Activated naive CD4-positive, alpha-beta T cell treated with anti-CD3 and anti-CD28 coated beads for 36 hours (primary cell): Measurements from ENCODE around the gene OR13A1. TPM values are rescaled to one million over a fixed set of nuclear protein-coding genes. Genes with fewer than 3 reads are reported as not detected.
"Not testable (repeated sequence)": the region's sequence is repeated elsewhere in the genome, so short reads cannot be mapped to it uniquely, and the experiment has no call there.

ENCODE experiments used
- CTCF ChIA-PET: fragments of 350-600 bp; sonication (Branson Sonifier 250); formaldehyde crosslinking; loops from one replicate; lab custom pipeline; 2021; ENCODE audit warnings: antibody characterized with exemption; lab: Charles Lee
- DNase-seq: peaks from one replicate; pipeline ENCODE4 v3.0.0-alpha.2; 2020
- H3K27ac Mint-ChIP-seq: one replicate; pipeline ENCODE4 v1.8.0; 2021; ENCODE audit warnings: mild to moderate bottlenecking, mixed read lengths
- H3K27me3 Mint-ChIP-seq: one replicate; pipeline ENCODE4 v1.8.0; 2021; ENCODE audit warnings: low read depth, mixed read lengths
- H3K36me3 Mint-ChIP-seq: one replicate; pipeline ENCODE4 v1.8.0; 2021; ENCODE audit warnings: low read depth, mixed read lengths
- H3K4me1 Mint-ChIP-seq: one replicate; pipeline ENCODE4 v1.8.0; 2021; ENCODE audit warnings: low read depth, mixed read lengths
- H3K4me3 Mint-ChIP-seq: one replicate; pipeline ENCODE4 v1.8.0; 2021; ENCODE audit warnings: mild to moderate bottlenecking, moderate library complexity, mixed read lengths
- H3K9me3 Mint-ChIP-seq: one replicate; pipeline ENCODE4 v1.8.0; 2021; ENCODE audit warnings: mixed read lengths
- intact Hi-C: fragments of 100-400 bp; cut with micrococcal nuclease; formaldehyde crosslinking; loops from one replicate; pipeline ENCODE4 v1.15.1; 2023
- total RNA-seq, 2 experiments: library from RNA; stranded (reverse); gene quantifications; one replicate each; pipeline ENCODE4 v1.2.3, GENCODE V29; 2021

The OR13A1 gene
- total RNA-seq, 2 experiments from 2014 or later = not detected

GRCh38 chr10:45326864-45327263 lies 11.5 kb upstream of the OR13A1 start:
- CTCF ChIA-PET, H3K27ac Mint-ChIP-seq: not testable (repeated sequence)
- H3K9me3 Mint-ChIP-seq = peaks cover 25% of the 10 kb centered on the region

GRCh38 chr10:45325116-45325515 lies 9.7 kb upstream of the OR13A1 start:
- no peak for DNase-seq
- no peak overlapping the region for H3K4me3 Mint-ChIP-seq
- intact Hi-C loops = no loop called here
- peaks cover 3% of the 10 kb centered on the region for H3K36me3 Mint-ChIP-seq
- H3K27me3 Mint-ChIP-seq = peaks cover 16% of the 10 kb centered on the region
- H3K9me3 Mint-ChIP-seq = peaks cover 25% of the 10 kb centered on the region
- CTCF ChIA-PET = no interaction called here
- no peak overlapping the region for H3K27ac Mint-ChIP-seq
- no peaks in the 10 kb centered on the region for H3K4me1 Mint-ChIP-seq

More at GRCh38 chr10:45326864-45327263, 11.5 kb upstream of the OR13A1 start:
- H3K4me3 Mint-ChIP-seq, DNase-seq, intact Hi-C loops, H3K36me3 Mint-ChIP-seq, H3K4me1 Mint-ChIP-seq: not testable (repeated sequence)
- H3K27me3 Mint-ChIP-seq = peaks cover 16% of the 10 kb centered on the region

GRCh38 chr10:45319702-45320101 lies 4.3 kb upstream of the OR13A1 start:
- H3K27ac Mint-ChIP-seq = no peak overlapping the region
- peaks cover 7% of the 10 kb centered on the region for H3K27me3 Mint-ChIP-seq
- no peaks in the 10 kb centered on the region for H3K36me3 Mint-ChIP-seq
- DNase-seq = no peak
- no peaks in the 10 kb centered on the region for H3K4me1 Mint-ChIP-seq
- no peak overlapping the region for H3K4me3 Mint-ChIP-seq
- H3K9me3 Mint-ChIP-seq = peaks cover 2% of the 10 kb centered on the region
- CTCF ChIA-PET = no interaction called here
- intact Hi-C loops = no loop called here

- intact Hi-C loops = no loop called here
- CTCF ChIA-PET = no interaction called here
- H3K4me1 Mint-ChIP-seq = no peaks in the 10 kb centered on the region
- peaks cover 13% of the 10 kb centered on the region for H3K9me3 Mint-ChIP-seq
- no peak overlapping the region for H3K27ac Mint-ChIP-seq
- H3K27me3 Mint-ChIP-seq = peaks cover 2% of the 10 kb centered on the region
- H3K36me3 Mint-ChIP-seq = no peaks in the 10 kb centered on the region
- DNase-seq = no peak
- no peak overlapping the region for H3K4me3 Mint-ChIP-seq
These were observed 2.0 kb downstream of the OR13A1 start for GRCh38 chr10:45313264-45313873.

GRCh38 chr10:45308707-45309106 lies 6.7 kb downstream of the OR13A1 start:
- no peaks in the 10 kb centered on the region for H3K4me1 Mint-ChIP-seq
- CTCF ChIA-PET = no interaction called here
- no peaks in the 10 kb centered on the region for H3K36me3 Mint-ChIP-seq
- no peak overlapping the region for H3K4me3 Mint-ChIP-seq
- no peak overlapping the region for H3K27ac Mint-ChIP-seq
- H3K27me3 Mint-ChIP-seq = peaks cover 2% of the 10 kb centered on the region
- DNase-seq = no peak
- peaks cover 10% of the 10 kb centered on the region for H3K9me3 Mint-ChIP-seq
- intact Hi-C loops = no loop called here

GRCh38 chr10:45302573-45302972 lies 12.8 kb downstream of the OR13A1 start:
- Mint-ChIP-seq H3K4me1 (peaks cover 2% of the 10 kb centered on the region), H3K4me3 (no peak overlapping the region), H3K36me3 (no peaks in the 10 kb centered on the region), H3K9me3 (no peaks in the 10 kb centered on the region), H3K27ac (no peak overlapping the region), H3K27me3 (peaks cover 17% of the 10 kb centered on the region)
- CTCF ChIA-PET = no interaction called here
- intact Hi-C loops = no loop called here
- no peak for DNase-seq

GRCh38 chr10:45298341-45298955 lies 17.0 kb downstream of the OR13A1 start:
- CTCF ChIA-PET = interaction anchor here (1.0 kb wide), 1 partner anchor 48 kb away, joined by 3 read pairs; no protein-coding TSS in a partner anchor
- H3K27ac Mint-ChIP-seq, H3K9me3 Mint-ChIP-seq, H3K4me3 Mint-ChIP-seq, H3K4me1 Mint-ChIP-seq, H3K36me3 Mint-ChIP-seq, intact Hi-C loops, DNase-seq: not testable (repeated sequence)
- peaks cover 17% of the 10 kb centered on the region for H3K27me3 Mint-ChIP-seq

GRCh38 chr10:45294681-45295080 lies 20.7 kb downstream of the OR13A1 start:
- H3K4me1 Mint-ChIP-seq = peaks cover 6% of the 10 kb centered on the region
- no peak overlapping the region for H3K27ac Mint-ChIP-seq
- no peaks in the 10 kb centered on the region for H3K9me3 Mint-ChIP-seq
- no peak overlapping the region for H3K4me3 Mint-ChIP-seq
- peaks cover 15% of the 10 kb centered on the region for H3K27me3 Mint-ChIP-seq
- CTCF ChIA-PET = no interaction called here
- H3K36me3 Mint-ChIP-seq = no peaks in the 10 kb centered on the region
- DNase-seq = no peak
- intact Hi-C loops = no loop called here

- no peaks in the 10 kb centered on the region for H3K9me3 Mint-ChIP-seq
- H3K4me3 Mint-ChIP-seq = no peak overlapping the region
- no peaks in the 10 kb centered on the region for H3K36me3 Mint-ChIP-seq
- no peaks in the 10 kb centered on the region for H3K4me1 Mint-ChIP-seq
- CTCF ChIA-PET = no interaction called here
- no peak overlapping the region for H3K27ac Mint-ChIP-seq
- intact Hi-C loops = no loop called here
- peaks cover 7% of the 10 kb centered on the region for H3K27me3 Mint-ChIP-seq
- DNase-seq = no peak
These were observed 28.4 kb downstream of the OR13A1 start for GRCh38 chr10:45286980-45287379.

GRCh38 chr10:45282061-45282460 lies 33.3 kb downstream of the OR13A1 start:
- CTCF ChIA-PET = interaction anchor here (0.6 to 0.8 kb wide), 2 partner anchors 47 to 49 kb away, joined by 3 to 5 read pairs; no protein-coding TSS in a partner anchor
- H3K36me3 Mint-ChIP-seq = no peaks in the 10 kb centered on the region
- DNase-seq = no peak
- intact Hi-C loops = no loop called here
- no peak overlapping the region for H3K4me3 Mint-ChIP-seq
- no peaks in the 10 kb centered on the region for H3K9me3 Mint-ChIP-seq
- H3K27me3 Mint-ChIP-seq = peaks cover 2% of the 10 kb centered on the region
- no peak overlapping the region for H3K27ac Mint-ChIP-seq
- H3K4me1 Mint-ChIP-seq = no peaks in the 10 kb centered on the region

GRCh38 chr10:45280113-45280760 lies 35.2 kb downstream of the OR13A1 start:
- Mint-ChIP-seq H3K36me3 (no peaks in the 10 kb centered on the region), H3K4me3 (no peak overlapping the region), H3K27me3 (peaks cover 2% of the 10 kb centered on the region), H3K4me1 (no peaks in the 10 kb centered on the region), H3K9me3 (no peaks in the 10 kb centered on the region), H3K27ac (no peak overlapping the region)
- intact Hi-C loops = no loop called here
- CTCF ChIA-PET = no interaction called here
- DNase-seq = no peak

- Mint-ChIP-seq H3K4me1 (no peaks in the 10 kb centered on the region), H3K36me3 (no peaks in the 10 kb centered on the region), H3K27me3 (peaks cover 2% of the 10 kb centered on the region), H3K4me3 (no peak overlapping the region), H3K9me3 (no peaks in the 10 kb centered on the region), H3K27ac (no peak overlapping the region)
- DNase-seq = no peak
- CTCF ChIA-PET = no interaction called here
- intact Hi-C loops = no loop called here
These were observed 35.7 kb downstream of the OR13A1 start for GRCh38 chr10:45279682-45280081.
